Brain microvascular endothelial cell (primary cell): ENCODE results near the gene TCL1A.
"Not testable (repeated sequence)": the region's sequence is repeated elsewhere in the genome, so short reads cannot be mapped to it uniquely, and the experiment has no call there.

Source experiments
- DNase-seq: peaks from one replicate; pipeline ENCODE4 v3.0.0-alpha.2; 2020
- H3K27ac ChIP-seq: fragments of 250-450 bp; sonication (Bioruptor Pico); 2 replicates; pipeline ENCODE4 v1.5.1; 2020; ENCODE audit warnings: mild to moderate bottlenecking, moderate library complexity
- H3K27me3 ChIP-seq: fragments of 250-450 bp; sonication (Bioruptor Pico); replicated peaks from 2 replicates; pipeline ENCODE4 v1.5.1; 2020; ENCODE audit warnings: mild to moderate bottlenecking
- H3K36me3 ChIP-seq: fragments of 250-450 bp; sonication (Bioruptor Pico); replicated peaks from 2 replicates; pipeline ENCODE4 v1.5.1; 2020; ENCODE audit warnings: mild to moderate bottlenecking
- H3K4me3 ChIP-seq: 2 replicates; pipeline ENCODE4 v1.5.1; 2011; ENCODE audit warnings: low read depth, mild to moderate bottlenecking, control low read depth, low read length, moderate library complexity
- in situ Hi-C: cut with HindIII; loops from 2 replicates; pipeline ENCODE4 v1.10.0; 2017; ENCODE audit warnings: low sequenced_read_pairs, low pct_ligation_motif_present
- TF ChIP-seq, protein P1 (sequence below): IDR thresholded peaks from 2 replicates; pipeline ENCODE4 v1.5.1; 2011; ENCODE audit warnings: low read depth, mild to moderate bottlenecking, moderate library complexity, low read length, control low read depth, inconsistent platforms; ENCODE audit errors: missing control alignments

TCL1A gene

DNA sequence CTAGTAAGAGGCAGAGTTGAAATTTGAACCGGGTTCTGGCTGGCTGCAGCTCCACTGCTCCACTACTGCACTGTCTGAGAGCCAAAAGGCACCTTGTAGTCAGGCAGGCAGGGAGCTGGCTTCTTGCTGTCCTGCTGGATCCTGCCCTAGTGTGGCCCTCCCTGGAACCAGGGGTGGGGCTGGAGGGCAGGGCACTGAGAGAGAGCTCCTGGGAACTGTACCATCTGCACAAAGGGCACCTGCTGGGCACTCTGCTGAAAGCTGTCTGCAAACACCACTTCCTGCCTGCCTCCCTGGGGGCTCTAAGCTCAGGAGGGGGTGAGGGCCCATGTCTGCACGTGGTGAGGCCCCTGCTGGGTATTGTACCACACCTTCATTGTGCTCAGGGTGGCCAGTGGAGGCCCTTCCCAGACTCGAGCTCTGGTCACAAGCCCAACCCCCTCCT lies 46.7 kb downstream of the TCL1A start:
- Histone ChIP-seq H3K4me3 (no peak overlapping the region), H3K36me3 (no peaks in the 10 kb centered on the region), H3K27me3 (no peaks in the 10 kb centered on the region), H3K27ac (no peak overlapping the region)
- no peak for DNase-seq
- in situ Hi-C loops = no loop called here
- TF ChIP-seq, protein P1, sequence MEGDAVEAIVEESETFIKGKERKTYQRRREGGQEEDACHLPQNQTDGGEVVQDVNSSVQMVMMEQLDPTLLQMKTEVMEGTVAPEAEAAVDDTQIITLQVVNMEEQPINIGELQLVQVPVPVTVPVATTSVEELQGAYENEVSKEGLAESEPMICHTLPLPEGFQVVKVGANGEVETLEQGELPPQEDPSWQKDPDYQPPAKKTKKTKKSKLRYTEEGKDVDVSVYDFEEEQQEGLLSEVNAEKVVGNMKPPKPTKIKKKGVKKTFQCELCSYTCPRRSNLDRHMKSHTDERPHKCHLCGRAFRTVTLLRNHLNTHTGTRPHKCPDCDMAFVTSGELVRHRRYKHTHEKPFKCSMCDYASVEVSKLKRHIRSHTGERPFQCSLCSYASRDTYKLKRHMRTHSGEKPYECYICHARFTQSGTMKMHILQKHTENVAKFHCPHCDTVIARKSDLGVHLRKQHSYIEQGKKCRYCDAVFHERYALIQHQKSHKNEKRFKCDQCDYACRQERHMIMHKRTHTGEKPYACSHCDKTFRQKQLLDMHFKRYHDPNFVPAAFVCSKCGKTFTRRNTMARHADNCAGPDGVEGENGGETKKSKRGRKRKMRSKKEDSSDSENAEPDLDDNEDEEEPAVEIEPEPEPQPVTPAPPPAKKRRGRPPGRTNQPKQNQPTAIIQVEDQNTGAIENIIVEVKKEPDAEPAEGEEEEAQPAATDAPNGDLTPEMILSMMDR = no peak

DNA sequence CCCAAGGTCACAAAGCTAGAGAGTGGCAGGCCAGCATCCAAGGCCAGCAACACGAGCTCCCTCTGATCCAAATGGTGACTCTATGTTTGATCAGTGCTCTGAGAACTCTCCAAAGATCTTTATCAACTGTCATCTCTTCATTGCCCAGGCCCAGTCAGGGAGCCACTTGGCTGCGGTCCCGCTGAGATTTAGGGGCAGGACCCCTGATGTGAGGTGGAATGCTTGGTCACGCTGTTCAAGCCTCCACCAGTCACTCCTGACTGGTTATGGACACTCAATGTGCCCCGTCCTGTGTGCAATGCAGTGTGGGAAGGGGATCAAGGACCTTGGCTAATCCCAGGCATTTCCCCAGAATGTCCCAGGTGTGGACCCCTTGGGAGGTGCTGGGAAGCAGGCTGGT lies 47.5 kb downstream of the TCL1A start:
- TF ChIP-seq, protein P1 = no peak
- H3K36me3 ChIP-seq = no peaks in the 10 kb centered on the region
- DNase-seq = no peak
- H3K27ac ChIP-seq = no peak overlapping the region
- no peaks in the 10 kb centered on the region for H3K27me3 ChIP-seq
- in situ Hi-C loops = no loop called here
- no peak overlapping the region for H3K4me3 ChIP-seq

DNA sequence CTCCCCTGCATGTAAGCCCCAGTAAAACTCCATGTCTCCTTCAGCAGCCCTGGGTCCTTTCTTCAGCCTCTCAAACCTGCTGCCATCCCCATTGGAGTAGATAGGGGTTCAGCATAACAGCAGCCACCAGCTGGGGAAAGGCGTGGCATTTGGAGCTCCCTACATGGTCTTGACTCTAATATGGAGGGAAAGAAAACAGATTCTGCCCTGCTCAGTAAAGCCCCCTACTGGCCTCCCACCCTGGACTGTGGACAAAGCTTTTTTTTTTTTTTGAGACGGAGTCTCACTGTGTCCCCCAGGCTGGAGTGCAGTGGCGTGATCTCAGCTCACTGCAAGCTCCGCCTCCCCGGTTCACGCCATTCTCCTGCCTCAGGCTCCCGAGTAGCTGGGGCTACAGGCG lies 48.4 kb downstream of the TCL1A start:
- in situ Hi-C loops, H3K27ac ChIP-seq, H3K4me3 ChIP-seq, H3K27me3 ChIP-seq, H3K36me3 ChIP-seq, DNase-seq: not testable (repeated sequence)

DNA sequence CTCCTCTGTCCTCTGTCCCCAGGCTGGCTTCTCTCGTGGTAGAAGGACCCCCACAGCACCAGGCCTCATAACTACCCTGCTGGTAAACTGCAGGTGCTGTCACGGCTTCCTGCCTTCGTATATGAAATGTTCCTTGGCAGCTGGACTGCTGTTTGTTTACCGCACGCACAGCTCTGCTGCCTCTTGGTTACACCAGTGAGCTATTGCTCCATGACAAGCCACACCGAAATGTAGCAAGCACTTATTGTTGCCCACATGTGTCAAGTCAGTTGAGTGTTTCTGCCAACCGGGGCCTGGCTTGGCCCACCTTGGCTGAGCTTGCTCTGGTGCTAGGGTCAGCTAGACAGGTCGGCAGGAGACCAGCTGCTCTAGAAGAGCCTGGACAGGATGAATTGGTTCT lies 49.4 kb downstream of the TCL1A start:
- in situ Hi-C loops = no loop called here
- H3K36me3 ChIP-seq = no peaks in the 10 kb centered on the region
- no peak for DNase-seq
- no peak overlapping the region for H3K27ac ChIP-seq
- TF ChIP-seq, protein P1 = no peak
- no peaks in the 10 kb centered on the region for H3K27me3 ChIP-seq
- no peak overlapping the region for H3K4me3 ChIP-seq

DNA sequence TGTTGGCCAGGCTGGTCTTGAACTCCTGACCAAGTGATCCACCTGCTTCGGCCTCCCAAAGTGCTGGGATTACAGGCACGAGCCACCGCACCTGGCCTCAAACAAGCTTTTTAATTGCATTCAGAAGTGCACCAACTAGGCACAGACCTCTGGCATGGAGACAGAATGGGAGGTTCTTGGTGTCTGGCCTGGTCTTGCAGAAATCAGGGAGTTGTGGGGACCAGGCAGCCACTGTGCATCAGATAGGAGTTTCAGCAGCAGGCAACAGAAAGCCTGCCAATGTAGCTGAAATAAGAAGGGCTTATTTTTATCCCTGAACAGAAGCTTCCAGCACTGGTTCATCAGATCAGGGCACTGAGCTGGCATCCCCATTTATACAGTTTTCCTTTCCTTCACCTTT lies 49.9 kb downstream of the TCL1A start:
- TF ChIP-seq, protein P1 = no peak
- Histone ChIP-seq H3K4me3 (no peak overlapping the region), H3K27ac (no peak overlapping the region), H3K36me3 (no peaks in the 10 kb centered on the region), H3K27me3 (no peaks in the 10 kb centered on the region)
- in situ Hi-C loops = no loop called here
- DNase-seq = no peak

DNA sequence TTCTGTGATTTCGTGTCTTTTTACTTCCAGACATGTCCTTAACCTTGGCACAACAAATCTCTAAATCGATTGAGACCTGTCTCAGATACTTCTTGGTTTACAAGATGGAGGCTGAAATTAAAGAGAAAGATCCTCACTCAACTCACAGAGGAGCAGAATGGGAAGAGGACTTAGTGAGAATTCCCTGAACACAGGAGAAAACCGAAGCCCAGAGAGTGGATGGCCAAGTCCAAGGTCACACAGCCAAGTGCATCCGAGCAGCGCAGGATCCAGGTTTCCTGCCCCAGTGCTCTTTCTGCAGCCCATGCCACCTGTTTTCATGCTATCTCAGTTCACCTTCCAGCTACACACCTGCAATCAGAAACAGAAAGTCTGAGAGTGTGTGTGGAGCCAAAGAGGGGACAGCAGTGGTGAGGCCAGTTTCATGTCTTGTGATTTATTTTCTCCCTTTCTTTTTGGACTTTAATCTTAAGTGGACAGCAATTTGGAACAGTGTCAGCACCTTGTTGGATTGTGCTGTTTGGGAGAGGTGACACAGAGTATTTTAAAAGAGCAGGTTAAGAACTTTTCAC lies 50.6 kb downstream of the TCL1A start:
- H3K27me3 ChIP-seq = no peaks in the 10 kb centered on the region
- no peak overlapping the region for H3K27ac ChIP-seq
- in situ Hi-C loops = no loop called here
- DNase-seq = no peak
- H3K36me3 ChIP-seq = no peaks in the 10 kb centered on the region
- TF ChIP-seq, protein P1 = no peak
- H3K4me3 ChIP-seq = no peak overlapping the region
